H9 (cell line): ENCODE data around the gene DMD. TPM values are rescaled to one million over a fixed set of nuclear protein-coding genes. Genes with fewer than 3 reads are reported as not detected.

Experiments
- DNase-seq: peaks from one replicate; pipeline ENCODE4 v3.0.0-alpha.2; 2017
- H2AFZ ChIP-seq: one replicate; pipeline ENCODE4 v1.6.1; 2013; ENCODE audit warnings: mild to moderate bottlenecking, low read length, control low read depth, moderate library complexity
- H2AK5ac ChIP-seq: 2 replicates; pipeline ENCODE4 v1.6.1; 2013; ENCODE audit warnings: low read length, control low read depth, mixed read lengths; ENCODE audit not compliant: insufficient read length
- H2BK120ac ChIP-seq: one replicate; pipeline ENCODE4 v1.6.1; 2013; ENCODE audit warnings: low read depth, mild to moderate bottlenecking, low read length, control low read depth, inconsistent platforms; ENCODE audit not compliant: poor library complexity, severe bottlenecking
- H2BK12ac ChIP-seq: 2 replicates; pipeline ENCODE4 v1.6.1; 2013; ENCODE audit warnings: low read length, control low read depth, mixed read lengths, low read depth; ENCODE audit not compliant: insufficient read length
- H2BK15ac ChIP-seq: 2 replicates; pipeline ENCODE4 v1.6.1; 2013; ENCODE audit warnings: low read depth, low read length, control low read depth
- H2BK20ac ChIP-seq: one replicate; pipeline ENCODE4 v1.6.1; 2013; ENCODE audit warnings: low read depth, mild to moderate bottlenecking, low read length, control low read depth, inconsistent platforms; ENCODE audit not compliant: poor library complexity, severe bottlenecking
- H2BK5ac ChIP-seq: 2 replicates; pipeline ENCODE4 v1.6.1; 2013; ENCODE audit warnings: low read length, control low read depth, mixed read lengths; ENCODE audit not compliant: insufficient read length
- H3K14ac ChIP-seq: 2 replicates; pipeline ENCODE4 v1.6.1; 2013; ENCODE audit warnings: low read length, control low read depth; ENCODE audit not compliant: insufficient read depth
- H3K18ac ChIP-seq: 2 replicates; pipeline ENCODE4 v1.6.1; 2013; ENCODE audit warnings: low read depth, mild to moderate bottlenecking, mixed read lengths, low read length, control low read depth; ENCODE audit not compliant: insufficient read length
- H3K23ac ChIP-seq: 2 replicates; pipeline ENCODE4 v1.6.1; 2013; ENCODE audit warnings: low read length, control low read depth, mixed read lengths, low read depth; ENCODE audit not compliant: insufficient read length
- H3K23me2 ChIP-seq: 2 replicates; pipeline ENCODE4 v1.6.1; 2013; ENCODE audit warnings: low read depth, mild to moderate bottlenecking, mixed read lengths, low read length, control low read depth; ENCODE audit not compliant: insufficient read length, poor library complexity, severe bottlenecking
- H3K27ac ChIP-seq: 2 replicates; pipeline ENCODE4 v1.5.1; 2013; ENCODE audit warnings: low read length, control low read depth, mixed read lengths, low read depth; ENCODE audit not compliant: insufficient read length
- H3K27me3 ChIP-seq: 2 replicates; pipeline ENCODE4 v1.6.1; 2013; ENCODE audit warnings: low read length, control low read depth, inconsistent platforms; ENCODE audit not compliant: insufficient read depth
- H3K4ac ChIP-seq: 2 replicates; pipeline ENCODE4 v1.6.1; 2013; ENCODE audit warnings: low read depth, mild to moderate bottlenecking, control low read depth, inconsistent platforms, low read length, moderate library complexity
- H3K4me1 ChIP-seq: 2 replicates; pipeline ENCODE4 v1.6.1; 2013; ENCODE audit warnings: low read length, control low read depth, inconsistent platforms; ENCODE audit not compliant: insufficient read depth
- H3K4me2 ChIP-seq: 2 replicates; pipeline ENCODE4 v1.6.1; 2013; ENCODE audit warnings: low read length, control low read depth, mixed read lengths; ENCODE audit not compliant: insufficient read length, insufficient read depth
- H3K56ac ChIP-seq: 2 replicates; pipeline ENCODE4 v1.6.1; 2013; ENCODE audit warnings: low read depth, mild to moderate bottlenecking, mixed read lengths, low read length, control low read depth; ENCODE audit not compliant: insufficient read length
- H3K79me1 ChIP-seq: 2 replicates; pipeline ENCODE4 v1.6.1; 2013; ENCODE audit warnings: low read depth, mild to moderate bottlenecking, moderate library complexity, low read length, control low read depth, inconsistent platforms; ENCODE audit not compliant: insufficient read depth, poor library complexity, severe bottlenecking
- H3K79me2 ChIP-seq: 2 replicates; pipeline ENCODE4 v1.6.1; 2013; ENCODE audit warnings: low read length, control low read depth, inconsistent platforms; ENCODE audit not compliant: insufficient read depth
- H3K9ac ChIP-seq: 2 replicates; pipeline ENCODE4 v1.6.1; 2013; ENCODE audit warnings: low read length, control low read depth, mixed read lengths; ENCODE audit not compliant: insufficient read length; ENCODE audit errors: extremely low read depth
- H3K9me3 ChIP-seq: one replicate; pipeline ENCODE4 v1.6.1; 2013; ENCODE audit warnings: low read depth, low read length, inconsistent platforms; ENCODE audit not compliant: control insufficient read depth
- H3T11ph ChIP-seq: one replicate; pipeline ENCODE4 v1.6.1; 2013; ENCODE audit warnings: mild to moderate bottlenecking, low read length, control low read depth, inconsistent platforms
- H4K20me1 ChIP-seq: one replicate; pipeline ENCODE4 v1.6.1; 2013; ENCODE audit not compliant: control insufficient read depth, insufficient read length, insufficient read depth
- H4K5ac ChIP-seq: 2 replicates; pipeline ENCODE4 v1.6.1; 2013; ENCODE audit warnings: low read depth, mild to moderate bottlenecking, mixed read lengths, low read length, control low read depth; ENCODE audit not compliant: insufficient read length
- H4K8ac ChIP-seq: replicated peaks from 2 replicates; pipeline ENCODE4 v1.6.1; 2013; ENCODE audit warnings: low read length, control low read depth, mixed read lengths, low read depth; ENCODE audit not compliant: insufficient read length
- H4K91ac ChIP-seq: 2 replicates; pipeline ENCODE4 v1.6.1; 2013; ENCODE audit warnings: low read depth, mild to moderate bottlenecking, moderate library complexity, mixed read lengths, low read length, control low read depth; ENCODE audit not compliant: insufficient read length
- H3K27ac Mint-ChIP-seq, 3 experiments: 2 replicates in 2 of 3; 3 replicates in 1 of 3; pipeline ENCODE4 v1.8.0; 2020 to 2021; ENCODE audit warnings: mixed read lengths in 3 of 3, mild to moderate bottlenecking in 1 of 3, moderate library complexity in 1 of 3
- H3K27me3 Mint-ChIP-seq: 2 replicates; pipeline ENCODE4 v1.8.0; 2021; ENCODE audit warnings: low read depth, mild to moderate bottlenecking, moderate library complexity, mixed read lengths
- H3K36me3 Mint-ChIP-seq, 3 experiments: 2 replicates in 2 of 3; 3 replicates in 1 of 3; pipeline ENCODE4 v1.8.0; 2020 to 2021; ENCODE audit warnings: low read depth in 3 of 3, mixed read lengths in 3 of 3; ENCODE audit not compliant: insufficient read depth in 1 of 3
- H3K4me1 Mint-ChIP-seq, 2 experiments: 2 replicates each; pipeline ENCODE4 v1.8.0; 2020; ENCODE audit warnings: mixed read lengths in 2 of 2
- H3K4me3 Mint-ChIP-seq, 2 experiments: 2 replicates in 1 of 2; 3 replicates in 1 of 2; pipeline ENCODE4 v1.8.0; 2020 to 2021; ENCODE audit warnings: mild to moderate bottlenecking in 2 of 2, mixed read lengths in 2 of 2, moderate library complexity in 1 of 2
- H3K9me3 Mint-ChIP-seq, 2 experiments: 2 replicates in 1 of 2; 3 replicates in 1 of 2; pipeline ENCODE4 v1.8.0; 2020; ENCODE audit warnings: mild to moderate bottlenecking in 2 of 2, mixed read lengths in 2 of 2, moderate library complexity in 1 of 2
- CTCF ChIP-seq: fragments of 200-600 bp; sonication (generic); conservative IDR thresholded peaks from 3 replicates; pipeline ENCODE4 v1.8.0; 2021; ENCODE audit warnings: antibody characterized with exemption, mild to moderate bottlenecking
- WGBS: extraction: QIAGEN DNeasy Blood & Tissue Kit; methylation state at CpG from one replicate; pipeline ENCODE4 v1.1.7; 2013; ENCODE audit warnings: missing lambda C conversion rate, low lambda C conversion rate, mixed read lengths; ENCODE audit not compliant: insufficient read length; ENCODE audit errors: extremely low coverage; 5-methylcytosine and 5-hydroxymethylcytosine counted together
- total RNA-seq: library from RNA; stranded (reverse); gene quantifications from 2 replicates; pipeline ENCODE4 v1.2.1, GENCODE V29; 2021

The DMD gene
- total RNA-seq, 1 experiment from 2014 or later = 3.8 TPM

- H2BK120ac ChIP-seq = no peak overlapping the region
- H2AFZ ChIP-seq = no peak overlapping the region
- H3K27ac ChIP-seq = no peak overlapping the region
- no peaks in the 10 kb centered on the region for H4K20me1 ChIP-seq
- H3K9me3 Mint-ChIP-seq = peaks cover 52 to 55% of the 10 kb centered on the region in 2 experiments
- no CpG with 5 or more reads among the region's 10 CpGs for WGBS
- no peak overlapping the region for H4K5ac ChIP-seq
- no peak overlapping the region for H3K4me3 Mint-ChIP-seq
- no peak overlapping the region for H3K14ac ChIP-seq
- no peak overlapping the region for H4K91ac ChIP-seq
- H3K27ac Mint-ChIP-seq = peak overlapping the region in 1 of 3 experiments; percentile 74; a peak in 3 of 7 replicates
- no peaks in the 10 kb centered on the region for H3K9me3 ChIP-seq
- H3K27me3 ChIP-seq = no peaks in the 10 kb centered on the region
- no peaks in the 10 kb centered on the region for H3K23me2 ChIP-seq
- H3K56ac ChIP-seq = no peak overlapping the region
- H4K8ac ChIP-seq = no peak overlapping the region
- H3K9ac ChIP-seq = no peak overlapping the region
- no peak overlapping the region for H3K4me2 ChIP-seq
- H3T11ph ChIP-seq = no peak overlapping the region
- no peak overlapping the region for H2BK12ac ChIP-seq
- H3K79me2 ChIP-seq = no peaks in the 10 kb centered on the region
- no peak for TF ChIP-seq CTCF
- H2BK20ac ChIP-seq = no peak overlapping the region
- no peaks in the 10 kb centered on the region for H3K79me1 ChIP-seq
- H3K4me1 ChIP-seq = no peaks in the 10 kb centered on the region; the same call in 1 of the 2 replicates
- H3K23ac ChIP-seq = no peak overlapping the region
- no peak overlapping the region for H2AK5ac ChIP-seq
- no peak for DNase-seq
- no peak overlapping the region for H2BK15ac ChIP-seq
- no peak overlapping the region for H2BK5ac ChIP-seq
- peaks cover 0 to 20% (median 5%) of the 10 kb centered on the region in 3 experiments; a peak in 5 of 7 replicates for H3K36me3 Mint-ChIP-seq
- no peak overlapping the region for H3K4ac ChIP-seq
- peaks cover 20 to 21% of the 10 kb centered on the region in 2 experiments for H3K4me1 Mint-ChIP-seq
- no peaks in the 10 kb centered on the region for H3K27me3 Mint-ChIP-seq
- H3K18ac ChIP-seq = no peak overlapping the region
Measured at GRCh38 chrX:31209005-31209628, 2002.2 kb downstream of the DMD start.
